Dendritic cell treated with granulocyte-macrophage colony-stimulating factor and Interleukin-4, amounts not matched to agents 40 ng/mL and 50 ng/mL, for 4 days (primary cell): ENCODE measurements around the gene PIK3R6.
A peak's percentile ranks its signal among the peaks of the same experiment; 100 is the strongest.
"Not testable (repeated sequence)": the region's sequence is repeated elsewhere in the genome, so short reads cannot be mapped to it uniquely, and the experiment has no call there.

Source experiments
- H3K27ac Mint-ChIP-seq: one replicate; pipeline ENCODE4 v1.8.0; 2022; ENCODE audit warnings: mild to moderate bottlenecking, mixed read lengths
- H3K27me3 Mint-ChIP-seq: one replicate; pipeline ENCODE4 v1.8.0; 2022; ENCODE audit warnings: mild to moderate bottlenecking, mixed read lengths
- H3K36me3 Mint-ChIP-seq: one replicate; pipeline ENCODE4 v1.8.0; 2022; ENCODE audit warnings: low read depth, mixed read lengths
- H3K4me1 Mint-ChIP-seq: one replicate; pipeline ENCODE4 v1.8.0; 2022; ENCODE audit warnings: low read depth, mixed read lengths
- H3K4me3 Mint-ChIP-seq: one replicate; pipeline ENCODE4 v1.8.0; 2022; ENCODE audit warnings: mild to moderate bottlenecking, moderate library complexity, mixed read lengths
- H3K9me3 Mint-ChIP-seq: one replicate; pipeline ENCODE4 v1.8.0; 2022; ENCODE audit warnings: mixed read lengths
- intact Hi-C: fragments of 100-400 bp; cut with micrococcal nuclease; formaldehyde crosslinking; loops from one replicate; pipeline ENCODE4 v1.15.0; 2022

Gene PIK3R6

DNA sequence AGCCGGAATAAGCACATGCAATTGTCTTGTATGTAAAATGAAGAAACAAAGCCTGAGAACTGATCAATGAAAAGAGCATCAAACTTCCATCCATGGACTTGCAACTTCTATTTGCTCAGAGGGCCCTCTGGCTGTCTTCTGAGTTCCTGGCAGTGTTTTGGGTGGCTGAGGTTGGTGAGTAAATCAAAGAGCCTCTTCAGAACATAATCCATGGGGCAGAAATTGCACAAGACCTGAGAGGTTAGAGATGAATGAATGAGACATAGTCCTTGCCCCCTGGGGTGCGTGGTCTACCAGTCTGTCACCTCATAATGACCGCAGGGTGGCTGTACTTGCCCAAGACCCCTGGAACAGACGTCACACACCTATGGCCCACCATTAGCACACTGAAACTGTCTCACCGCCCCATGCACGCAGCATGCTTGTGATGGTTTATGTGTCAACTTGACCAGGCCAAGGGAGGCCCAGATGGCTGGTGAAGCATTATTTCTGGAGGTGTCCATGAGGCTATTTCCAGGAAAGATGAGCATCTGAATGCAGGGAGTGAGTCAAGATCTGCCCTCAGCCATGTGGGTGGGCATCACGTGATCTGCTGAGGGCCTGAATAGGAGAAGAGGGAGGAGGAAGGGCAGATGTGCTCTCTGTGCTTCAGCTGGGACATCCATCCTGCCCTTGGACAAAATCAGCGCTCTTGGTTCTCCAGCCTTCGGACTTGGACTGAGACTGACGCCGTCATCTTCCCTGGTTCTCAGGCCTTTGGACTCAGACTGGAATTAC is 8.3 kb downstream of the PIK3R6 start:
- H3K27me3 Mint-ChIP-seq = no peaks in the 10 kb centered on the region
- intact Hi-C loops = no loop called here
- peak overlapping the region; percentile 87 for H3K27ac Mint-ChIP-seq
- H3K9me3 Mint-ChIP-seq = no peaks in the 10 kb centered on the region
- H3K4me1 Mint-ChIP-seq = peaks cover 67% of the 10 kb centered on the region
- peaks cover 30% of the 10 kb centered on the region for H3K36me3 Mint-ChIP-seq
- peak overlapping the region; percentile 44 for H3K4me3 Mint-ChIP-seq

DNA sequence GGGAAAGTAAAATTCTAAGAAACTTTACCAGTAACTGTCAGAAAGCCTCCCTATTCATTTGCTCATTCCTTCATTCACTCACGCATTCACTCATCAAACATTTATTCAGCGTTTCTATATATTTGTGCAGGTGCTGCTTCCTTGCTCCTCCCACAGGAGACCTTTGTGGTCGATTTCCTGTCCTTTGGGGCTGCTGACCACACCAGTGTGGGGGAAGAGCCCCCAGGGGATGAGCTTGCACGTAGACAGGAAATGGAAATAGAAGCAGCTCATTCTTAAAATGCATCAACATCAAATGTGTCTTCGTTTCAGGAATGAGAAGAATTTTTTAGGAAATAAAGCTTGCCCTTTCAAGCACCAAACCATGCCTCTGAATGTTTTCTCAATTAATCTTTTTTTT is 9.6 kb downstream of the PIK3R6 start:
- Mint-ChIP-seq H3K9me3 (no peaks in the 10 kb centered on the region), H3K4me3 (no peak overlapping the region), H3K27ac (peak overlapping the region; percentile 87), H3K4me1 (peaks cover 57% of the 10 kb centered on the region), H3K36me3 (peaks cover 25% of the 10 kb centered on the region), H3K27me3 (no peaks in the 10 kb centered on the region)
- intact Hi-C loops = no loop called here

- Mint-ChIP-seq H3K4me1 (peaks cover 49% of the 10 kb centered on the region), H3K4me3 (no peak overlapping the region), H3K27me3 (no peaks in the 10 kb centered on the region), H3K9me3 (no peaks in the 10 kb centered on the region), H3K27ac (peak overlapping the region; percentile 87), H3K36me3 (peaks cover 24% of the 10 kb centered on the region)
- intact Hi-C loops = no loop called here
Observed at GRCh38 chr17:8856869-8857575, 10.5 kb downstream of the PIK3R6 start.

DNA sequence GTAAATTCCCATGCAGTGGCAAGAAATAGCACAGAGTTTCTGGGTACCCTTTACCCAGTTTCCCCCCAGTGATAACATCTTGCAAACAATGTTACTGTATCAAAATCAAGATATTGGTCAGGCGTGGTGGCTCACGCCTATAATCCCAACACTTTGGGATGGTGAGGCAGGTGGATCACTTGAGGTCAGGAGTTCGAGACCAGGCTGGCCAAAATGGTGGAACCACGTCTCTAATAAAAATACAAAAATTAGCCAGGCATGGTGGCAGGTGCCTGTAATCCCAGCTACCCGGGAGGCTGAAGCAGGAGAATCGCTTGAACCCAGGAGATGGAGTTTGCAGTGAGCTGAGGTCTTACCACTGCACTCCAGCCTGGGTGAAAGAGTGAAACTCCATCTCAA is 11.3 kb downstream of the PIK3R6 start:
- intact Hi-C loops, H3K27ac Mint-ChIP-seq, H3K27me3 Mint-ChIP-seq, H3K4me3 Mint-ChIP-seq, H3K9me3 Mint-ChIP-seq: not testable (repeated sequence)
- Mint-ChIP-seq H3K36me3 (peaks cover 30% of the 10 kb centered on the region), H3K4me1 (peaks cover 47% of the 10 kb centered on the region)

GRCh38 chr17:8855477-8856204 is 11.8 kb downstream of the PIK3R6 start:
- H3K9me3 Mint-ChIP-seq = no peaks in the 10 kb centered on the region
- no peaks in the 10 kb centered on the region for H3K27me3 Mint-ChIP-seq
- no peak overlapping the region for H3K27ac Mint-ChIP-seq
- peaks cover 41% of the 10 kb centered on the region for H3K4me1 Mint-ChIP-seq
- H3K4me3 Mint-ChIP-seq = no peak overlapping the region
- intact Hi-C loops = no loop called here
- peaks cover 36% of the 10 kb centered on the region for H3K36me3 Mint-ChIP-seq

- Mint-ChIP-seq H3K27ac (no peak overlapping the region), H3K36me3 (peaks cover 70% of the 10 kb centered on the region), H3K4me1 (peaks cover 9% of the 10 kb centered on the region), H3K27me3 (no peaks in the 10 kb centered on the region), H3K9me3 (no peaks in the 10 kb centered on the region), H3K4me3 (no peak overlapping the region)
- intact Hi-C loops = no loop called here
Observed at GRCh38 chr17:8851600-8851999, 15.9 kb downstream of the PIK3R6 start.

GRCh38 chr17:8849311-8850041 is 18.0 kb downstream of the PIK3R6 start:
- Mint-ChIP-seq H3K4me3 (no peak overlapping the region), H3K36me3 (peaks cover 85% of the 10 kb centered on the region), H3K9me3 (no peaks in the 10 kb centered on the region), H3K27me3 (no peaks in the 10 kb centered on the region), H3K4me1 (peaks cover 7% of the 10 kb centered on the region), H3K27ac (no peak overlapping the region)
- intact Hi-C loops = loop anchor here (5.0 kb wide), 1 partner anchor 43 kb away; no protein-coding TSS in a partner anchor

GRCh38 chr17:8847891-8848290 is 19.6 kb downstream of the PIK3R6 start:
- H3K4me1 Mint-ChIP-seq = peaks cover 21% of the 10 kb centered on the region
- intact Hi-C loops = loop anchor here (5.0 kb wide), 1 partner anchor 44 kb away; no protein-coding TSS in a partner anchor
- H3K4me3 Mint-ChIP-seq = no peak overlapping the region
- peaks cover 82% of the 10 kb centered on the region for H3K36me3 Mint-ChIP-seq
- H3K27ac Mint-ChIP-seq = no peak overlapping the region
- H3K27me3 Mint-ChIP-seq = no peaks in the 10 kb centered on the region
- no peaks in the 10 kb centered on the region for H3K9me3 Mint-ChIP-seq

DNA sequence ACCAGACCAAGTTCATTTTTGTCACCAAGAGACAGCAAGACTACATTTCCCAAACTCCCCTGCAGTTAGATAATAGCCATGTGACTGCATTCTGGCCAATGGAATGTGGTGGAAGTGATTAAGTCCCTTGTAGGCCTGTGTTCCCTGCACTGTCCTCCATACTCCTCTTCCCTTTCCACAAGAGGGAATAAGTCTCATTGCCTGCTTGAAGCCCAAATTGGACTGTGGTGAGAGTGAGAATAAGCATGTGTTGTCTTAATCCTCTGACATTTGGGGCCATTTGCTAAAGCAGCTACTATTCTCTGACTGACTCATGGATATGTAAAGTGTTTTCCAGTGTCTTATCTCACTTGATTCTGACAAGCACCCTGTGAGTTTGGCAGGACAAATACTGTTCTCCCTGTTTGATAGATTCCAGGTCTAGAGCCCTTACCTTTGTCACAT is 20.7 kb downstream of the PIK3R6 start:
- H3K27ac Mint-ChIP-seq = no peak overlapping the region

DNA sequence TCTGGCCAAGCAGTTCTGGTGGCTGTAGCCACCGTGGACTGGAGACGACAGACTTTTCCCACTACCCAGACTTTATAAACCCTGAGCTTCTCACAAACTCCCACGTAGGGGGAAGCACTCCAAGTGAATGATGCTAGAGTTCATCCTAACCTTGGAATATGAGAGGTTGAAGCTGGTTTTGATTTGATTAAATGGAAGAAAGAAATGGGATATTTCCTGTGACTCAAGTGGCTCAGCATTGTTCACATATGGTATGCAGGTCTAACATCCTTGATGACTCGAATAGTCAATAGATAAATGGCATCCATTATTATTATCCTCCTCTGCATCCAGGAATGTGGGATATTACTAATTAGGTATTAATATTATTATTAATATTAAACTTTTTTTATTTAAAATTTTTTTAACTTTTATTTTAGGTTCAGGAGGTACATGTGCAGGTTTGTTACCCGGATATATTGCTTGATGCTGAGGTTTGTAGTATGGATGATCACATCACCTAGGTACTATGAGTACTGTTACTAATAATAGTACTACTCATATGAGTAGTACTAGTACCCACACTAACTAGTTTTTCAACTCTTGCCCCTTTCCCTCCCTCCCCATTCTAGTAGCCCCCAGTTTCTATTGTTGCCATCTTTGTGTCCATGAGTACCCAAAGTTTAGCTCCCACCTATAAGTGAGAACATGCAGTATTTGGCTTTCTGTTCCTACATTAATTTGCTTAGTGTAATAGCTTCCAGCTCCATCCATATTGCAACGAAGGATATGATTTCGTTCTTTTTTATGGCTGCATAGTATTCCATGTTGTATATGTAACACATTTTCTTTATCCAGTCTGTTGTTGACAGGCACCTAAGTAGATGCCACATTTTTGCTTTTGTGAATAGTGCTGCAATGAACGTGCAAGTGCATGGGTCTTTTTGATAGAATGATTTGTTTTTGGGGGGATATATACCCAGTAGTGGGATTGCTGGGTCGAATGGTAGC is 22.9 kb downstream of the PIK3R6 start:
- no peaks in the 10 kb centered on the region for H3K27me3 Mint-ChIP-seq
- peak overlapping the region; percentile 24 for H3K27ac Mint-ChIP-seq
- no peak overlapping the region for H3K4me3 Mint-ChIP-seq
- no peaks in the 10 kb centered on the region for H3K9me3 Mint-ChIP-seq
- intact Hi-C loops = loop anchor here (5.0 kb wide), 1 partner anchor 48 kb away; no protein-coding TSS in a partner anchor
- peaks cover 20% of the 10 kb centered on the region for H3K4me1 Mint-ChIP-seq
- peaks cover 75% of the 10 kb centered on the region for H3K36me3 Mint-ChIP-seq

More for the DNA sequence above, 20.7 kb downstream of the PIK3R6 start:
- H3K4me1 Mint-ChIP-seq = peaks cover 24% of the 10 kb centered on the region
- no peaks in the 10 kb centered on the region for H3K9me3 Mint-ChIP-seq
- no peak overlapping the region for H3K4me3 Mint-ChIP-seq
- no peaks in the 10 kb centered on the region for H3K27me3 Mint-ChIP-seq
- peaks cover 84% of the 10 kb centered on the region for H3K36me3 Mint-ChIP-seq
- intact Hi-C loops = loop anchor here (5.0 kb wide), 1 partner anchor 46 kb away; no protein-coding TSS in a partner anchor

GRCh38 chr17:8843344-8843743 is 24.1 kb downstream of the PIK3R6 start:
- no peaks in the 10 kb centered on the region for H3K9me3 Mint-ChIP-seq
- peaks cover 75% of the 10 kb centered on the region for H3K36me3 Mint-ChIP-seq
- peaks cover 20% of the 10 kb centered on the region for H3K4me1 Mint-ChIP-seq
- peak overlapping the region; percentile 24 for H3K27ac Mint-ChIP-seq
- intact Hi-C loops = no loop called here
- no peak overlapping the region for H3K4me3 Mint-ChIP-seq
- no peaks in the 10 kb centered on the region for H3K27me3 Mint-ChIP-seq

DNA sequence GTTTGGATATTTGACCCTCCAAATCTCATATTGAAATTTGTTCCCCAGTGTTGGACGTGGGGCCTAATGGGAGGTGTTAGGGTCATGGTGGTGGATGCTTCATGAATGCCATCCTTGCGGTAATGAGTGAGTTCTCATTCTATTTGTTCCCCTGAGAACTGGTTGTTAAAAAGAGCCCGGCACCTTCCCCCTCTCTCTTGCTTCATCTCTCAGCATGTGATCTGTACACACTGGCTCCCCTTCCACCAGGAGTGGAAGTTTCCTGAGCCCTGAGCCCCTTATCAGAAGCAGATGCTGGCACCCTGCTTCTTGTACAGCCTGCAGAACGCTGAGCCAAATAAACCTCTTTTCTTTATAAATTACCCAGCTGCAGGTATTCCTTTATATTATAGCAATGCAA is 25.6 kb downstream of the PIK3R6 start:
- Mint-ChIP-seq H3K36me3 (peaks cover 75% of the 10 kb centered on the region), H3K27ac (peak overlapping the region; percentile 75), H3K4me1 (peaks cover 20% of the 10 kb centered on the region), H3K27me3 (no peaks in the 10 kb centered on the region), H3K9me3 (no peaks in the 10 kb centered on the region), H3K4me3 (no peak overlapping the region)
- intact Hi-C loops = no loop called here
